Measurements from ENCODE around the gene LTB.

DNA sequence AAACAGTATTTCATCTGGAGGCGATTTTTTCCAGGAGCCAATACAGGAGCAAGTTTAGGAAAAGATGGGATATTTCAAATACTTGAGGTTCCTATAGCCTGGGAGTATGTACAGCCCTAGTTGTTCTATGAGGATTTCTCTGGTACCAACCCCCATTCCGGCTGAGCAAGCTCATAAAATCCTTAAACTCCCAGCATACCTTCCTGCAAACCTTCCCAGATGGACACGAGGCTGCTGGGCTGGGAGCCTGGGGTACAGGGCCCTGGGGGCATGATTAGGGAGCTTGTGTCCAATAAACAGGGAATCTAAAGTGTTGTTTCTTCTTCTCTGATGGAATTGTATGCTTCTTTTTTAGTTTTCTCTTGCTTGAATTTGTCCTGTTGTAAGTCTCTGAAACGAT is 39.8 kb upstream of the LTB start:
- TF ChIP-seq, protein P1, sequence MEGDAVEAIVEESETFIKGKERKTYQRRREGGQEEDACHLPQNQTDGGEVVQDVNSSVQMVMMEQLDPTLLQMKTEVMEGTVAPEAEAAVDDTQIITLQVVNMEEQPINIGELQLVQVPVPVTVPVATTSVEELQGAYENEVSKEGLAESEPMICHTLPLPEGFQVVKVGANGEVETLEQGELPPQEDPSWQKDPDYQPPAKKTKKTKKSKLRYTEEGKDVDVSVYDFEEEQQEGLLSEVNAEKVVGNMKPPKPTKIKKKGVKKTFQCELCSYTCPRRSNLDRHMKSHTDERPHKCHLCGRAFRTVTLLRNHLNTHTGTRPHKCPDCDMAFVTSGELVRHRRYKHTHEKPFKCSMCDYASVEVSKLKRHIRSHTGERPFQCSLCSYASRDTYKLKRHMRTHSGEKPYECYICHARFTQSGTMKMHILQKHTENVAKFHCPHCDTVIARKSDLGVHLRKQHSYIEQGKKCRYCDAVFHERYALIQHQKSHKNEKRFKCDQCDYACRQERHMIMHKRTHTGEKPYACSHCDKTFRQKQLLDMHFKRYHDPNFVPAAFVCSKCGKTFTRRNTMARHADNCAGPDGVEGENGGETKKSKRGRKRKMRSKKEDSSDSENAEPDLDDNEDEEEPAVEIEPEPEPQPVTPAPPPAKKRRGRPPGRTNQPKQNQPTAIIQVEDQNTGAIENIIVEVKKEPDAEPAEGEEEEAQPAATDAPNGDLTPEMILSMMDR (conservative IDR thresholded peaks at IDR 0.05), result no peak
- no peak for TF ChIP-seq ZFX (IDR thresholded peaks at IDR 0.05)

Data from C4-2B (cell line).